Stimulated activated CD8-positive, alpha-beta memory T cell treated with anti-CD3 and anti-CD28 coated beads, Interleukin-2, amount 100 ng/mL, for 48 hours (primary cell): ENCODE data around the gene ZBTB21.

Source experiments
- DNase-seq, 2 donors: peaks; one replicate each; pipeline ENCODE4 v3.0.0-alpha.2; 2020; ENCODE audit warnings: low read depth in 2 of 2

Gene ZBTB21

DNA sequence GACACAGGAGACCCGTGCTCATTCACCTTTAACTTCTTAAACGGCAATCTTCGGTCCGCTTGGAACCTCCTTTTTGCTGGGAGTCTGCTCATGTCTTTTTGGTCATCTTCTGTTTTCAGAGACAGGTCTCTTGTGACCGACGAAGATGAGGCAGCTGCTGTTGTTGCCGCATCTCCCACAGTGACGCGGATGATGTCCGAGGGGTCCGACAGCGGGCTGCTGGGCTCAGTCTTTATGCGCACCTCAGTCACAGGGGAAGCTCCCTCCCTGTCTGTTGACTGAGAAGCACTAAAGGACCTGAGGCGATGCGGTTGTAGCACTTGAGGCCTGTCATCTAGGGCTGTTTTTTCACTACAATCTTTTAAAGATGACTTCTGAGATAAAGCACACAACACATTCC lies 17.6 kb downstream of the ZBTB21 start:
- no peak for DNase-seq

DNA sequence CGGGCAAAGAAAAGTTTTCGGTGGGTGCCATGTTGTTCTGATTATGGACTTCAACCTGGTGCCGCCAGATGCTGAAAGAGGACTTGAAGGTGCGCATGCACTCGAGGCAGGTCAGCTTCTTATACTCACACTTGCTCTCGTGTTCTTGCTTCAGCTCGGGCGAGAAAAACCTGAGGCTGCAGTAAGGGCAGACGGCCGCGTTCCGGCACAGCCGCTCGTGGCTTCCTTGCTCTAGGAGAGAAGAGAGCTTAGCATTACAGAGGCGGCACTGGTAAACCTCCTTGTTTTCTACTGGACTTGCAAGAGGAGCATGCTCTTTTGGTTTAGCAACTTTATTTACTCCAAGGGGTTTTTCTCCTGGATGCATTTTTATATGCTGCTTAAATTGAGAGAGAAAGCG lies 18.5 kb downstream of the ZBTB21 start:
- no peak for DNase-seq

DNA sequence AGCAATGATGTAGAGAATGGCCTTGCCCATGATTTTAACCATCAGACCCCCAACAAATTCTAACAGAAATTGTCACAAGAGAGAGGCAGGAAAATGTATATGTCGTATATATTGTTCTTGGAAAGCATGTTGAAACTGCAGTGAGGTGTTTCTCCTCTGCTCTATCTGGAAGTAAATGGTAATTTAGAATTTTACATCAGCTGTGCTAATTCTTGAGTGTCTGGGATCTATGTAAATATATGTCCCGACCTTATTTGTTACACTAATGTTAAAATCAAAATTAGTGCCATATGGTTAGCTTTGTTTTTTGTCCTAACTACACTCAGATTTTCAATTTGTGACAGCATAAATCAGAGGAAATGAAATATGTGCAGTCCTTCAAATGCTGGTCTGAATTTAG lies 20.5 kb downstream of the ZBTB21 start:
- no peak for DNase-seq

DNA sequence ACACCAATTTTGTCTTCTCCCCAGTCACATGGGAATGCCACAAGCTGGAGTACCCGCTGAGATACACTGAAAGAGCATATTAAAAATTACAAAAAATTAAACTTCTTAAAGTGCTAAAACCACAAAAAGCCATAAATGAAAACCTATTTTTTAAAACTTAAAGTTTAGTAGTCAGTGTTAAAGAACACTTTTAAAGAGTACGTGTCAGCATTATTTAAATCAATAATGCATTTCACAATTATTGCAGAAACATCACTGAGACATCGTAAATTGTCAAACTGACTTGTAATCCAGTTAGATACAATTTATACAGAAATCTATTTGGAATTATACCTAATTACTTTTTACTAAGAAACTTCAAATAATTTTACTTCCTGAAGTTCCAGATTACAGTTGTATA lies 22.9 kb downstream of the ZBTB21 start:
- no peak for DNase-seq

DNA sequence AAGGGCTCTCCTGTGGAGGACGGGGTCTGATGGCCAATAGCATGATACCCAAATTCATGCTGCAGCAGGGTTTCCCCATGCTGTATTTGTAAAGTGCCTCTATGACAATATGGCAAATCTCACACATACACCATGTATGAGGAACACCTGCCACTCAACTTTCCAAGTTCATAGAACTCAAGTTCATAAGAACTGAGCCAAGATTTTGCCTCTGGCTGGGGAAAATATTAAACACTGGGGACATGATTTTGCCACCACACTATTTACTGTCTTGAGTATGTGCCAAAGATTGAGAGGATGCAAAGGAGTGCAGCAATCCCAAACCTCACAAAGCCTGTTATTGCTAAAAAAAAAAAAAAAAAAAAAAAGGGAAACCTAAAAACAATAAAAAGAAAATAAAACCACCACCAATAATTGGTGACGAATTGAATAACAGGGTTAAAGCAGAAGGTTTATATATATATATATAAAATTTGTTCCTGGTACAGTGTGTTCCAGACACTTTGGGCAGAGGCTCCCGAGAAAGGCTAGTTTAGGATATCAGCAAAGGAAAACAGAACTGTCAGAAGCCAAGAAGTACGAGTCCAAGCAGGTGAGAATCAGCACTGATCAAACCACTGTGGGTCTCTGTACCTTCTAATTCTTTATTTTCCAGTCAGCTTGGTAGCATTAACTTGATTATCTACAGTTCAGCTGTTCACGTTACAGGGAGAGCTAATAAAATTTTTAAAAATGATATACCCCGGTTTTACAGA lies 24.3 kb downstream of the ZBTB21 start:
- no peak for DNase-seq

DNA sequence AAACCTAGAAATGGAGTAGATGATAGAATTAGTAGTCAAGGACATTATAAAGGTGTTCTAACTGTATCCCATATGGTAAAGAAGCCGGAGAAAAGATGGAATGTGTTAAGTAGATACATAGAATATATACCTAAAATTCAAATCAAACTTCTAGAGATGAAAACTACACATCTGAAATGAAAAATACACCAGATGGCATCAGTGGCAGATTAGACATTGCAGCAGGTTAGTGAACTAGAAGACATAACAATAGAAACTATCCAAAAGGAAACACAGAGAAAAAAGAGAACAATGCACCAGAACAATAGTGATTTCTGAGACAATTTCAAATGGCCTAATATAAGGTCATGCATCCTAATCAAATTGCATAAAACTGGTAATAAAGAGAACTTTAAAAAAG lies 26.9 kb downstream of the ZBTB21 start:
- DNase-seq: no peak

DNA sequence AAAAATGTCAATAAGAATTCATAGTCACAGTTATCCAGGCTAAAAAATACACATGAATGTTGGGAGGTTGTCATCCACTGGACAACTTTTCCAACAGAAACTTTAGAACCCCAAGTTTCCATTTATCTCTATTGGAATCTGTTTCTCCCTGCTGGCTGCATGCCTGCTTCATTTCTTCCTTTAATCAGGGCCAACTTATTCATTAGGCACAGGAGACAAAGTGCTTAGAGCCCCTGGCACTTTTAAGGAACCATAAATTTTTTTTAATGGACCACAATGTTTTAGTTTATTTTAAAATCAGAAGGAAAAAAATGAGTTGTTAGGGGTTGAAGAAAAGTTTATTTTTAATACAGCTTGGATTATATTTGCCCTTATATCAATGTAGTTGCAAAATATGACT lies 29.6 kb downstream of the ZBTB21 start:
- no peak for DNase-seq

DNA sequence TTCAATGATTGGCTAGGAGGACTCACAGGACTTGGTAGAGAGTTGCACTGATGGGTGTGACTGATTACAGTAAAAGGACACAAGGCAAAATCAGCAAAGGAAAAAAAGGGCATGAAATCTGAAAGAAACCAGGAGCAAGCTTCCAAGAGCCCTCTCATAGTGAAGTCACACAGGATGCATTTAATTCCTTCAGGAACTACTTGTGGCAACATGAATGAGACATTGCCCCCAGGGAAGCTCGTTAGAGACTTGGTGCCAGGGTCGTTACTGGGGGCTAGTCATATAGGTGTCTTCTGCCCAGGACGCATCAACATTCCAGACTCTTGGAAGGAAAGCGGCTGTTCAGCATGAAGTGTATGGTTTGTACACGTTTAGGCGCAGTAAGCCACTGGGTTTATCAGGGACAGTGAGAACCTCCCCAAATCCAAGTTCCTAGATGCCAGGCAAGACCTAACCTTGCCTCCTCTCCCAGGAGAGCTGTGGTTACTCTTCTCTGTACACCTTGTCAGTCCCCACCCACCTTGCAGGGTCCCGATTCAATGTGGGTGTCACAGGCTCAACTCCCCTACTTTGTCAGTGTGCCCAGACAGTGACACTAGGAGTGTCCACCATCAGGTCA lies 30.3 kb downstream of the ZBTB21 start:
- no peak for DNase-seq

DNA sequence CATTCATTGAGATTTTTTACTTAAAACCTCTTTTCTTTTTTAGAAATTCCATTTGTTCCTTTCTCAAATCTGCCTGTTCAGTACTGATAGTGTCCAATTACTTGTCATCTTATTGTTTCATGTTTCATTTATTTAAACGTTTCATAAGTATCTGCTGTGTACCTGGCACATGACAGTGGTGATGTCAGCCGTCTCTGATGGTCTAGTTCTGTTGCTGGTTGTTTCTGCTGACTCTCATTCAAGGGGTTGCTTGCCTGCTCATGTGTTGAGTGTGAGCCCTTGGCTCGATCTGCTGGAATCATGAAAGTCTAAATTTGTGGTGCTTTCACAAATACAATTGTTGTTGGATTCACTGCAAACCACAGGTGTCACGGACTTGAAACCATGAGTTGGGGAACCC lies 30.8 kb downstream of the ZBTB21 start:
- no peak for DNase-seq

DNA sequence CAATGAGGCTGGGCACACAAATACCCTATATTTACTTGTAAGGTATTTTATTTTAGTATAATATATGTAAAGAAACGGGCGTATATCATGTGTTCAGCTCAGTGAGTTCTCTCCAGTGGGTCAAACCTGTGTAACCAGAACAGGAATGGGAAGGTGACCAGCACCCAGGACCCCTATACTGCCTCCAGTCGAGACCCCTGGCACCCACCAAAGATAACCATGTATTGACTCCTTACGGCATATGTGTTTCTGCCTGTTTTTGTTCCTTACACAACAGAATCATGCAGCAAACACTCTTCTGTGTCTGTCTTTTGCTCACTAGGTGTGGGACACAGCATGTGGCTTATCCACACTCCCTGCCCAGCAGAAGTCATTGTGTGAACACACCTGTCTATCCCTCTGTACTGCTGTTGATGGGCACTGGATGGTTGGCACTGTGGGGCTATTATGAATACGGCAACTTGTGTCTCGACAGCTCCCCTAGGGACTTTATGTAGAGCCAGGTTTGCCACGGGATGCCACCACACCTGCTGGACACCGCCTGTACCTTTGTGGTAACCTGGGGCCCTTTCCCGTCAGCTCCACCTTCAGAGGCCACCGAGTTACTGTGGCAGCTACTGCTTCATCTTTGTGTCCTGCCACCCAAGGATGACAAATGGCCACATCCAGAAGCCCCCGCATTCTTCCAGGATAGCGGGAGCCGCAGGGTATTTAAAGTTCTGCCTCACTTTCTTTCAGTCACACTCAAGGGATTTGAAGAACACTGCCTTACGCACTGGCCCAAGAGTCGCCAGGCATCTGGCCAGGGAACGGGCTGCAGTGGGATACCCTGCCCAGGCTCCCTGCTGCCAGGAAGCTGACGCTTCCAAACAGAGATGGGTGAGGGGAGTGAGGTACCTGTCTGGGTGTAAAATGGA lies 32.9 kb downstream of the ZBTB21 start:
- no peak for DNase-seq

DNA sequence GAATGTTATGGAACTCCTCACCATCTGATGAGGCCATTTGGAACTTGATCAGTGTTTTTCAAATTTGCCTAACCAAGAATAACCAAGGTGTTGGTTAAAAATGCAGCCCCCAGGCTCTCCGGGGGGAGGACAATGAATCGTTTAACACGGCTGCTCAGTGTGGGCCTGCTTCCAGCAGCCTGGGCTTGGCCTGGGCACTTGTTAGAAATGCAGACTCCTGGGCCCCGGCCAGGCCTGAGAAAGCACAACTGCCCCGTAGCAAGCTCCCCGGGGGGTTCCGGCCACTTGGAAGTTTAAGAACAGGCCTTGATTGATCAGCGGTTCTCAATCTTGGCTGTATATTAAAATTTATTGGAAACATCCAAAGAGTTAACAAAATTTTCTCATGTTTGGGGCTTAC lies 33.5 kb downstream of the ZBTB21 start:
- no peak for DNase-seq

DNA sequence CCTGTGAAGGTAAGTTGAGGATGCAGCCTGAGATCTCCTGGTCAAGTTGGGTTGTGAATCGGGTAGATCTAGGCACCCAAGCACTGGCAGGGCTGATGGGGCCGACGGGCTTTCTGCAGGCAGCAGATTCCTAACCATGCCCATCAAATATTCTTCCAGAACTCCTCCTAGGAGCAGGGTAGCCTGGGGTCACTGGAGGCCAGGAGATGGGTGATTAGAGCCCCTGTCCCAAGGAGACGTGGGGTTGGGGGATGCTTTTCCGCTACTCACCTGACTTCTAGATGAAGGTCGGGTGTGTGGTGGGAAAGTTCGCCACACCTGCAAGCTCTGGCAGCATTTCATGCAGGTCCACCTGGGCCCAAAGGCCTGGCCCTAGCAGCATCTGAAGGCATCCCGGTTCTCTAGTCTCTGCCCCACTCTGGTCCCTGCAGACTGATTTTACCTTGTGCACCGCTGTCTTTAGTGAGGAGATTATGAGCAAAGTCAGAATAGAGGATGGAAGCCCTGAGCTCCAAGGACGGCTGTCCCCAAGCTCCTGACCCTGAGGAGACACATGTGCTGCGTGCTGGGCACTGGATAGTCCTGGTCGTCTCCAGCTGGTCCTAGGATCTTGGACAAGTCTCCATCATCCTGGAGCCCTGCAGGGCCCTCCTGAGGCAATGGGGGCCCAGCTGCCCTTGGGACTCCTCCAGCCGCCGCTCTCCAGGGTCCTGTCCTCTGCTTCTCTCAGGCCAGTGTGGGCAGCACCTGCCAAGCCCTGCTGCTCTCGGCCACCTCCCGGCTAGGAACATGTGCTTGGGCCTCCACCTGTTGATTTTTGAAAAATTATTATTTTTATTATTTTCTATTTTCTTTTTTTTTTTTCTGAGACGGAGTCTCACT lies 34.5 kb downstream of the ZBTB21 start:
- no peak for DNase-seq

DNA sequence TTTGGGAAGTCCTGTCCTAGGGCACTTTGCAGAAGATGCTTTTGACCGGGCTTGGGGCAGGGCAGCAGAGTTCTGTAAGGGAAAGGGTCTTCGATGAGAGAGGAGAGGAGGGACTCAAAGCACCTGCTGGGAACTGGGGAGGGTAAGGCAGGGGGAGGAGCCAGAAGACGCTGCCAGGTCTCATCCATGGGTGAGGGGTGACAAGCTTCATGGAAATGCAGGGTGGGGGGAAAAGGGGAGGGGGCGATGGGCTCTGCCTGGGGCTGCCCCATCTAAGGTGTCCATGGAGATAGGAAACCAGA lies 35.5 kb downstream of the ZBTB21 start:
- DNase-seq: no peak

DNA sequence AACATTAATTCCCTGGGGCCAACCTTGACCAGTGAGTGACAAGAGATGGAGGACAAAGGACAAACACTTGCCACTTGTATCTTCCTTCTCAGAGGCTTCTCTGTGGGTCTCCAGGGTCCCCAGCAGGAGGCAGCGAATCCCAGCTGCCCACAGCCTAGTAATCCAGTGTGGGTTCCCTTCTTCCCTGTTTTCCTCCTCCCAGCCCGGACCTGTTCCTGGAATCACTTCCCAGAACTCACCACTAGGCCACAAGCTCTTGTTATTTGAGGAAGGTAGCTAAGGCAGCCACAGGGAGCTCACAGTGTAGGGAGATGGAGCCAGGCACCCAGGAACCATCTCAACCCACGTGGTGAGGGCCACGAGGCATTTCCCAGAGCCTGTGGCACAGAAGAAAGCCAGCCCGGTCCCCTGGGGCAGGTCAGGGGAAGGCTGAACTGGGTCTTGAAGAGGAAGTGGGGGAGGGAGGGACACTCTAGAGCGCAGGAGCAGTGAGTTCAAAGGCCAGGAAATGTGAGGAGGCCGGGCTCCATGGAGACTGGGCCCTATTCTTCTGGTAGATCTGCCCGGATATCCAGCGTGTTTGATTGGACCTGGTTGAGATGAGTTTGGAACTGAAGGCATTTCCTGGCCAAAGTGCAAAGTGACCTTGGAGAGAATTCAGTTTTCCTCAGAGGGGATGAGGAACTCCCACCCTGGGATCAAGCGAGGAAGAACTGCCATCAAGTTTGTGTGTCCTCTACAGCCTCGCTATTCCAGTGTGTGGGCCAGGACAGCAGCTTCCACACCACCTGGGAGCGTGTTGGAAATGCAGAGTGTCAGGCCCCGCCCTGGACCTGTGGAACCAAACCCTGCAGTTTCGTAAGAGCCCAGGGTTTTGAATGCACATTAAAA lies 36.1 kb downstream of the ZBTB21 start:
- no peak for DNase-seq

DNA sequence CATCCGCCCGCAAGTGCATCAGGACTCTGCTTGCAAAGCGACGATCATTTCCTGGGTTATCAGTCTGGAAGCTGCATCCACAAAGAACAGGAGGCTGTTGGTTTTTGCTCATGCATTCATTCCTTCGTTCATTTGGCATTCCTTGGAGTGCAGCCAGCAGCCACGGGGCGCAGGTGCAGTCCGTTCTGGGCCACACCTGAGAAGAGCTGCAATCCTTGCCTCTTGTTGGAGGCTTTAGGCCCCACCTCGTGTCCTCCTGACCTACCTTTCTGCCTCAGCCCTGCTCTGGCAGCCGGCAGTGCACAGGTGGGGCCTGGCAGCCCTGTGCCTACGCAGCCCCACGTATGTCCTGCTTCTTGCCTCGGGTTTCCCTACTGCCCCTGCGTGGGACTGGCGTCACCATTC lies 36.7 kb downstream of the ZBTB21 start:
- no peak for DNase-seq

DNA sequence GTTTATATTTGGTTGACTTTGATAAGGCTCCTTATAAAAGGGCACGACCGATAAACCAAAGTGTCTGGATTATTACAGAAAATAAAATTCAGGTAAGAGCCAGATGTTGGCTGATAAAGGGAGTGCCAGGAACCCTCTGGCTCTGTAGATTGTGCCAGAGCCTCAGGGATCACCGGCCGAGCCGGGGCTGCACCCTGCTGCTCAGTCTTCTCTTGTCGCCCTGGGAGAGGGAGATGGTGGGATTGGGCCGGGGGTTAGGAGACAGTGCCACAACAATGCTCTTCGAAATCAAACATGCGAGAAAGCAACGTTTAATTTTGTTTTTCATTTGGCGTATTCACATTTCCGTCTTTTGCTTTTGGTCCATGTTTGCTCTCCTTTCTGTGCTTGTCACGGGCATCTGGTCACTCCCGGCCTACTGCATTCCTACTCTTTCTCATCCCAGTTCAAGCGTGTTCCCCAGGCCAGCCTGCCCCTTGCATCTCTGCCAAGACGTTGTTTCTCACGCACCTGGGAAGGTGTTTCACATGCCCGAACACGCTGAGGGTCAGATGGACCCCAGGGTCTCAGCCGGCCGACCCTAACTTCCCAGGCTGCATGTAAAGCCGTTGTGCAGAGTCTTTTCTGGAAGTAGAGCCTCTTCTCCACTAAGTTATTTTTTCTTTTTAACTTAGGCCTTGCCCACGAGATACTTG lies 37.5 kb downstream of the ZBTB21 start:
- no peak for DNase-seq

DNA sequence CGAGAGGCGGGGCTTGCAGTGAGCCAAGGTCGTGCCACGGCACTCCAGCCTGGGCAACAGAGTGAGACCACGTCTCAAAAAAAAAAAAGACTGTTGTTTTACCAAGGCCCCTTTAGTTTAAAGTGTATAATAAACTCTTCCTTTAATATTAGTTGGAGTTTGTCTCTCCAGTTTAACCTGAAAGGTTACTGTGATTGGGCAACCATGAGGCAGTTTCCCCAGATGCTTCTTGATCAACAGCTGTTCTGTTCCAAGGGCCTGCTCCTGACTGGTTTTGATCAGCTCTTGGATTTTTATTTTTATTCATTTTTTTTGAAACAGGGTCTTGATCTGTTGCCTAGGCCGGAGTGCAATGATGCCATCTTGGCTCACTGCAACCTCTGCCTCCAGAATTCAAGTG lies 38.3 kb downstream of the ZBTB21 start:
- DNase-seq: no peak

DNA sequence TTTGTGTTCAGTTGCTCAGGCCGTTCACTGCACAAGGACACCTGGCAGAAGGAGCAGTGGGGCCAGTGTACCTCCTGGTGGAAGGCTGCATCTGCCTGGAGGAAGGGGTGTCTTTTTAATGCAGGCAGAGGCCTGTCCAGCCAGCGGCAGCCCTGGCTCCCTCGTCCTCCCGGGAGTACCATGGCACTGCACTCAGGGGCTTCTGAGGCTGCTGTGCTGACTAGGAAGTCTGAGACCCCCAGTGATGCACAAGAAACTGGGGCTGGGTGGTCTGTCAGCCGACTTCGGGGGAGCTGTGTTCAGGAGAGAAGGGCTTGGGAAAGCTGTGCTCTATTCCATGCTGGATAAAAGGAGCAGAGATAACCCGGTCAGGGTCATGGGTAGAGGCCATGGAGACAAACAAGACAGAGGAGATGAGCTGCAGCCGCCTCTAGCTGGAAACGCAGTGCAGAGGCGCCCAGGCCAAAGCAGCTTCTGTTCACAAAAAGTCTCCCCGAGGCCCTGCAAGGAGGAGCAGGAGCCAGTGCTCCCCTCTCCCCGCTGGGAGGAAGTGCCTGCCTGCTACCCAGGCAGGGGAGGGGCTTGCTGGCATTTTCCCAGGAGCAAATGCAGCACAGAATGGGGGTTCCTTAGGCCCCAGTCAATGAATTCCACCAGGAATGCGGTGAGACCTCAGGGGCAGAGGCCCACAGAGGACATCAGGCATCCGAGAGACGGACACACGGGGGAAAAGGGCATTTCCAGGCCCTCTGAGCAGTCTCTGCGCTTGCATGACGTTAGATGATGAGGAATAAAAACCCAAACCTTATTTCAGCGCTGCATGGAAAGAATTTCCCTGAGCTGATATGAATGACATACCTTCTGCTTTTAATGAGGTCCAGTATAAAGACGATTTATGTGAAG lies 39.2 kb downstream of the ZBTB21 start:
- no peak for DNase-seq

DNA sequence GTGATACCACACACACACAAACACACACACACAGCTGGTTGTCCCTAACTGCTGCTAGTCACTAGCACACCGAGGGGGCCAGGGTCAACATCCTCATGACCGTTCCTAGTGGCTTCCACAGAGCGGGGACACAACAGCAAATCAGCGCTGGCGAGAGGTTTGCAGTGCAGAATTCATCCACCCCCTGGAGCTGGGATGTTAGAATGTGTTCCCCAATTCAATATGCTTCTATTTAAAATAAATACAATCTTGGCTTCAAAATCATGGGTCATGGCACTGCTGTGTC lies 40.1 kb downstream of the ZBTB21 start:
- no peak for DNase-seq

DNA sequence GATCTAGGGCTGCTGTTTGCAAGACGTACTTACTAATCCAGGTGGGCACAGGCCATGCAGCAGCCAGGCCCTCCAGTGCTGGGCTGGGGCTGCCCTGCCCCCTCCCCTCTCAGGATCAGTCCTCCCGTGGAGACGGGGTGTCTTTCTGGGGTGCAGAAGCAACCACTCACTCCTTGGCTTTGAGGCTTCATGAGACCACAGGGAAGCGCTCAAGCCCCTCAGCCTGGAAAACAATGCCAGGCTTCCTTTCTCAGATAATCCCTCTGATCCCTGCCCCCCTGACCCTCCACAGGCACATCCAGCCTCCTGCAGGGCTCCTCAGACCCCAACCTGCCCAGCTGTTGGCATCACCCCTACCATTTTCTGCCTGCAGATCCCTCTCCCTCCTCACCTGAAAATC lies 42.5 kb downstream of the ZBTB21 start:
- no peak for DNase-seq
